Gastroesophageal sphincter (tissue), 4 donors: ENCODE data around the gene PDK3. TPM values are rescaled to one million over a fixed set of nuclear protein-coding genes. Genes with fewer than 3 reads are reported as not detected.

Source experiments
- ATAC-seq: fragments of 150-250 bp; one replicate; pipeline ENCODE4 v1.9.1; 2016; ENCODE audit warnings: mild to moderate bottlenecking, moderate library complexity
- H3K27ac ChIP-seq, 4 donors: fragments of 200-600 bp; sonication (generic) in 3 of 4; 1 replicate in 3 of 4; 2 replicates in 1 of 4; pipeline ENCODE4 v1.5.1; 2016 to 2019
- H3K27me3 ChIP-seq: fragments of 200-600 bp; sonication (generic); one replicate; pipeline ENCODE4 v1.5.1; 2019
- H3K36me3 ChIP-seq, 2 donors: fragments of 200-600 bp; sonication (generic); one replicate each; pipeline ENCODE4 v1.5.1; 2019; ENCODE audit warnings: control low read depth in 1 of 2
- H3K4me1 ChIP-seq, 3 donors: fragments of 200-600 bp; sonication (generic); 1 replicate in 2 of 3; 2 replicates in 1 of 3; pipeline ENCODE4 v1.5.1; 2016 to 2019; ENCODE audit warnings: control low read depth in 2 of 3
- H3K4me3 ChIP-seq, 2 donors: fragments of 200-600 bp; sonication (generic); one replicate each; pipeline ENCODE4 v1.5.1; 2019; ENCODE audit warnings: mild to moderate bottlenecking in 1 of 2, moderate library complexity in 1 of 2
- H3K9me3 ChIP-seq, 3 donors: fragments of 200-600 bp; sonication (generic); one replicate each; pipeline ENCODE4 v1.5.1; 2017 to 2019; ENCODE audit warnings: control low read depth in 2 of 3
- CTCF ChIP-seq, 4 experiments: fragments of 200-600 bp in 2 of 4; fragments of 450-650 bp in 2 of 4; sonication (generic) in 1 of 4; IDR thresholded peaks; one replicate each; pipeline ENCODE4 v1.5.1; 2017 to 2019; ENCODE audit warnings: antibody characterized with exemption in 4 of 4, mild to moderate bottlenecking in 2 of 4, moderate library complexity in 2 of 4
- EP300 ChIP-seq: sonication (generic); formaldehyde crosslinking; IDR thresholded peaks from one replicate; pipeline ENCODE4 v1.6.1; 2017; ENCODE audit warnings: antibody characterized with exemption, mild to moderate bottlenecking
- POLR2A ChIP-seq, 2 donors: fragments of 450-650 bp; IDR thresholded peaks; one replicate each; pipeline ENCODE4 v1.6.1; 2017; ENCODE audit warnings: antibody characterized with exemption in 2 of 2, mild to moderate bottlenecking in 2 of 2, moderate library complexity in 1 of 2
- POLR2AphosphoS5 ChIP-seq: sonication (generic); formaldehyde crosslinking; IDR thresholded peaks from one replicate; pipeline ENCODE4 v1.6.1; 2017; ENCODE audit warnings: antibody characterized with exemption
- WGBS, 2 donors: methylation state at CpG; one replicate each; pipeline ENCODE4 v1.1.5; 2018; ENCODE audit warnings: low coverage in 1 of 2; 5-methylcytosine and 5-hydroxymethylcytosine counted together
- total RNA-seq, 4 donors: library from RNA; depleted of rRNA; stranded (reverse); fragments of >200 nt; gene quantifications; one replicate each; pipeline ENCODE4 v1.1.0, GENCODE V29; 2016

PDK3 gene
- total RNA-seq, 4 donors from 2014 or later: 51.8 to 77.0 (median 68.4) TPM

- H3K27me3 ChIP-seq: no peaks in the 10 kb centered on the region
- peaks cover 0 to 5% (median 0%) of the 10 kb centered on the region in 3 donors for H3K4me1 ChIP-seq
- no peaks in the 10 kb centered on the region for H3K9me3 ChIP-seq
- no peak for TF ChIP-seq POLR2A (IDR thresholded peaks at IDR 0.05)
- TF ChIP-seq EP300: no peak
- TF ChIP-seq CTCF (IDR thresholded peaks at IDR 0.05): no peak
- TF ChIP-seq POLR2AphosphoS5: no peak
- H3K27ac ChIP-seq: no peak overlapping the region
- ATAC-seq: no peak
- peaks cover 0 to 4% of the 10 kb centered on the region in 2 donors for H3K36me3 ChIP-seq
- 100% methylated on average over 1 of the region's 1 CpG; no CpG with 5 or more reads in 1 of the 2 donors for WGBS, 2 donors
- no peak overlapping the region for H3K4me3 ChIP-seq
Observed at GRCh38 chrX:24547961-24548360, 82.9 kb downstream of the PDK3 start.

- 39% methylated on average over 4 of the region's 5 CpGs; no CpG with 5 or more reads in 1 of the 2 donors for WGBS, 2 donors
- H3K36me3 ChIP-seq: no peaks in the 10 kb centered on the region
- no peak for ATAC-seq
- H3K27ac ChIP-seq: peak overlapping the region in 3 of 4 donors; percentile 17 to 27 (median 25)
- H3K27me3 ChIP-seq: no peaks in the 10 kb centered on the region
- no peak overlapping the region for H3K4me3 ChIP-seq
- no peak for TF ChIP-seq EP300
- TF ChIP-seq POLR2AphosphoS5: peak; percentile 29
- H3K4me1 ChIP-seq: peaks cover 0 to 5% (median 0%) of the 10 kb centered on the region in 3 donors
- no peaks in the 10 kb centered on the region for H3K9me3 ChIP-seq
Observed at GRCh38 chrX:24550166-24550565, 85.1 kb downstream of the PDK3 start.

- Histone ChIP-seq H3K4me3 (no peak overlapping the region), H3K27me3 (no peaks in the 10 kb centered on the region), H3K9me3 (no peaks in the 10 kb centered on the region), H3K4me1 (peaks cover 0 to 5% (median 0%) of the 10 kb centered on the region in 3 donors), H3K36me3 (no peaks in the 10 kb centered on the region), H3K27ac (no peak overlapping the region)
- 64% methylated on average over 3 of the region's 4 CpGs; no CpG with 5 or more reads in 1 of the 2 donors for WGBS, 2 donors
- ATAC-seq: no peak
- TF ChIP-seq POLR2A (IDR thresholded peaks at IDR 0.05) (no peak), POLR2AphosphoS5 (peak; percentile 27), EP300 (no peak)
Observed at GRCh38 chrX:24553011-24553410, 87.9 kb downstream of the PDK3 start.

GRCh38 chrX:24561121-24561520 lies 96.0 kb downstream of the PDK3 start:
- H3K27ac ChIP-seq: no peak overlapping the region
- H3K36me3 ChIP-seq: no peaks in the 10 kb centered on the region
- no peaks in the 10 kb centered on the region for H3K4me1 ChIP-seq
- H3K9me3 ChIP-seq: no peaks in the 10 kb centered on the region
- H3K4me3 ChIP-seq: no peak overlapping the region
- ATAC-seq: no peak
- WGBS, 2 donors: 40 to 82% methylated on average over 3 to 5 of the region's 5 CpGs
- H3K27me3 ChIP-seq: no peaks in the 10 kb centered on the region
- TF ChIP-seq POLR2AphosphoS5 (no peak), CTCF (IDR thresholded peaks at IDR 0.05) (no peak), POLR2A (IDR thresholded peaks at IDR 0.05) (no peak), EP300 (no peak)

- 80 to 91% methylated on average over 4 to 6 of the region's 19 CpGs for WGBS, 2 donors
- ATAC-seq: no peak
- TF ChIP-seq POLR2A (IDR thresholded peaks at IDR 0.05) (no peak), CTCF (IDR thresholded peaks at IDR 0.05) (no peak), EP300 (no peak), POLR2AphosphoS5 (no peak)
- Histone ChIP-seq H3K4me1 (no peaks in the 10 kb centered on the region), H3K4me3 (no peak overlapping the region), H3K9me3 (no peaks in the 10 kb centered on the region), H3K27me3 (no peaks in the 10 kb centered on the region), H3K27ac (no peak overlapping the region), H3K36me3 (no peaks in the 10 kb centered on the region)
Observed at GRCh38 chrX:24563291-24564010, 98.4 kb downstream of the PDK3 start.

GRCh38 chrX:24566240-24566639 lies 101.2 kb downstream of the PDK3 start:
- Histone ChIP-seq H3K36me3 (no peaks in the 10 kb centered on the region), H3K27ac (peak overlapping the region in 3 of 4 donors; percentile 54 to 64 (median 62)), H3K9me3 (no peaks in the 10 kb centered on the region), H3K27me3 (no peaks in the 10 kb centered on the region), H3K4me1 (no peaks in the 10 kb centered on the region), H3K4me3 (no peak overlapping the region)
- 36 to 54% methylated on average over 3 of the region's 3 CpGs for WGBS, 2 donors
- ATAC-seq: peak; percentile 78
- TF ChIP-seq POLR2AphosphoS5: peak; percentile 69
- no peak for TF ChIP-seq CTCF (IDR thresholded peaks at IDR 0.05)
